ENCODE results near the gene RNH1. TPM values are rescaled to one million over a fixed set of nuclear protein-coding genes. Genes with fewer than 3 reads are reported as not detected.

RNH1 gene
- total RNA-seq, 2 experiments from 2014 or later, result 131 to 132 TPM

DNA sequence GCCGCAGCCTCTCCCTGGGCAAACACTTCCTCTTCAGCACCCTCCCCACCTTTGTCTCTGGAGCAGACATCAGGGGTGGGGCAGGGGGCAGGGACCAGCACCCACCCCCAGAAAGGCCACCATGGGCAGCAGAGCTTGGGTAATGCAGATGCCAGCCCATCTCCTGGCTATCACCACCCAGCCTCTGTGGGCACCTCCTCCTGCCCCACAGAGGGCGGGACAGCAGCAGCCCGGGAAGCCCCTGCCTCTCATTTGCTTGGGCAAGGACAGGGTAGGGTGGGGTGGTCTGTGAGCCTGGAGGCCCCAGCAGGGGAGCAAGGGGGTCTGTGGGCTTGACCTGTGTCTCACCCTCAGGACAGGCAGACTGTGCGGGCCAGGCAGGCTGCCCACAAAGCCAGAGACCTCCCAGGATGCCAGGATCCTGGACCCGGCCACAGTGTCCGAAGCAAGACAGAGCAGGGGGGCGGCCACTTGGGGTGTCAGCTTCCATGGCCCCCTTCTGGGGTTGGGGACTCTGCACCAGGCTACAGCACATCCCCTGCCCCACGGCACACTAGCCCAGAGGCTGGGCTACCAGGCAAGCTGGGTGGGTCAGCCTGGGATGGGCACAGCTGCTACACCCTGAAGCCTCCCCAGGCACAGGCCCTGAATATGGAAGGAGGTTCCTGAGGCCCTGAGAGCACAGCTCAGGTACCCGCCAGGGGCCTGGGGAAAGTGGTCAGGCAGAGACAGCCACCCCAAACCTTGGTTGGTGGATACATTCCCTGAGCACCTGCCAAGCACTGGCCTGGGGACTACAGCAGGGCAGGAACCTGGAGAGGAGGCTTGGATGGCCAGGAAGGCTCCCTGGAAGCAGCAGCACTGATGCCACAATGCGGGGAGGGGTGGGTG lies 4.5 kb downstream of the RNH1 start:
- H3K9me3 Mint-ChIP-seq, result no peaks in the 10 kb centered on the region
- H3K4me1 Mint-ChIP-seq (ENCODE audit: low read depth), result peaks cover 24% of the 10 kb centered on the region
- ChIA-PET POLR2A (interaction anchor here (1.0 to 1.2 kb wide), 2 partner anchors 295 to 317 kb away, joined by 3 read pairs; partner anchors contain the start of genes BET1L and RIC8A), CTCF (no interaction called here)
- Histone ChIP-seq H3K27ac (ENCODE audit: low read depth in 1 of 2, low read length in 2 of 2) (peak overlapping the region in 1 of 2 donors; percentile 25), H3K36me3 (ENCODE audit: insufficient read depth, low read length) (peaks cover 44% of the 10 kb centered on the region), H3K9me3 (ENCODE audit: control insufficient read depth in 1 of 2, insufficient read depth in 1 of 2, low read length in 2 of 2) (no peaks in the 10 kb centered on the region), H3K4me1 (ENCODE audit: insufficient read depth, low read length) (peaks cover 45% of the 10 kb centered on the region), H3K27me3 (ENCODE audit: control insufficient read depth in 1 of 2, insufficient read depth in 2 of 2, low read length in 2 of 2) (no peaks in the 10 kb centered on the region), H3K4me3 (ENCODE audit: low read length) (no peak overlapping the region)
- H3K36me3 Mint-ChIP-seq (ENCODE audit: low read depth), result peaks cover 30% of the 10 kb centered on the region
- intact Hi-C loops (cut with DNase I, micrococcal nuclease), result loop anchor here in 1 of 2 experiments (10.0 kb wide), 1 partner anchor 48 kb away; the partner anchor contains the start of gene PTDSS2
- DNase-seq (peak in 1 of 14 experiments; percentile 27), ATAC-seq (ENCODE audit: poor library complexity) (no peak)
- peak overlapping the region; percentile 66 for H3K4me3 Mint-ChIP-seq
- H3K27me3 Mint-ChIP-seq, result peaks cover 4% of the 10 kb centered on the region
- peak overlapping the region; percentile 47 for H3K27ac Mint-ChIP-seq
- TF ChIP-seq, protein P1, sequence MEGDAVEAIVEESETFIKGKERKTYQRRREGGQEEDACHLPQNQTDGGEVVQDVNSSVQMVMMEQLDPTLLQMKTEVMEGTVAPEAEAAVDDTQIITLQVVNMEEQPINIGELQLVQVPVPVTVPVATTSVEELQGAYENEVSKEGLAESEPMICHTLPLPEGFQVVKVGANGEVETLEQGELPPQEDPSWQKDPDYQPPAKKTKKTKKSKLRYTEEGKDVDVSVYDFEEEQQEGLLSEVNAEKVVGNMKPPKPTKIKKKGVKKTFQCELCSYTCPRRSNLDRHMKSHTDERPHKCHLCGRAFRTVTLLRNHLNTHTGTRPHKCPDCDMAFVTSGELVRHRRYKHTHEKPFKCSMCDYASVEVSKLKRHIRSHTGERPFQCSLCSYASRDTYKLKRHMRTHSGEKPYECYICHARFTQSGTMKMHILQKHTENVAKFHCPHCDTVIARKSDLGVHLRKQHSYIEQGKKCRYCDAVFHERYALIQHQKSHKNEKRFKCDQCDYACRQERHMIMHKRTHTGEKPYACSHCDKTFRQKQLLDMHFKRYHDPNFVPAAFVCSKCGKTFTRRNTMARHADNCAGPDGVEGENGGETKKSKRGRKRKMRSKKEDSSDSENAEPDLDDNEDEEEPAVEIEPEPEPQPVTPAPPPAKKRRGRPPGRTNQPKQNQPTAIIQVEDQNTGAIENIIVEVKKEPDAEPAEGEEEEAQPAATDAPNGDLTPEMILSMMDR (IDR thresholded peaks at IDR 0.05), result no peak

DNA sequence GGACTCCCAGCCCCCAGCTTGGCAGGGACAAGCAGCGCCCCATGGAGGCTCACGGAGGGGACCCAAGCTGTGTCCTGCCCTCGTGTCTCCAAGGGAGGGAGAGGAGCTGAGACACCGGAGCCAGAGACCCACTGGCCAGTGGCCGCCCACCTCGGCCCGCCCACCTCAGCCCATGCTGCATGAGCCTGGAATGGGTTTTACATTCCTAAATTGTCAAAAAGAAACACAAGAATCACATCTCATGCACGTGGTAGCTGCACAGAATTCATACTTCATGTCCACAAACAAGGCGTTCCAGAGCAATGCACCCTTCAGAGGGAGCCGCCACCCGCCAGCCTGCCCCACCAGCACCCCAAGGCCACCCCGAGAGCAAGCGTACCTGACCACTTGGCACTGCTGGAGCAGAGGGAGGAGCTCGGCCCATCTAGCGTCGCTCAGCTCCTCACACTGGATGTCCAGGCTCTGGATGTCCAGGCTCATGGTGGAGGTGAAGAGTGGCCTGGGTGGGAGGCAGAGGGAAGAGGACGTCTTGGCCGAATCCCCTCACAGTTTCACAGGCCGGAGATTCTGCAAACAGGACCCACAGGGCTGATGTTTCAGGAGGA lies 5.3 kb downstream of the RNH1 start:
- ChIA-PET CTCF (no interaction called here), POLR2A (interaction anchor here (1.0 to 1.2 kb wide), 2 partner anchors 294 to 318 kb away, joined by 3 read pairs; partner anchors contain the start of genes BET1L and RIC8A)
- Histone ChIP-seq H3K36me3 (ENCODE audit: insufficient read depth, low read length) (peaks cover 50% of the 10 kb centered on the region), H3K9me3 (ENCODE audit: control insufficient read depth in 1 of 2, insufficient read depth in 1 of 2, low read length in 2 of 2) (no peaks in the 10 kb centered on the region), H3K27me3 (ENCODE audit: control insufficient read depth in 1 of 2, insufficient read depth in 2 of 2, low read length in 2 of 2) (no peaks in the 10 kb centered on the region), H3K4me3 (ENCODE audit: low read length) (no peak overlapping the region), H3K27ac (ENCODE audit: low read depth in 1 of 2, low read length in 2 of 2) (no peak overlapping the region), H3K4me1 (ENCODE audit: insufficient read depth, low read length) (peaks cover 44% of the 10 kb centered on the region)
- peaks cover 4% of the 10 kb centered on the region for H3K27me3 Mint-ChIP-seq
- ATAC-seq (ENCODE audit: poor library complexity) (no peak), DNase-seq (peak in 1 of 14 experiments; percentile 23)
- peaks cover 31% of the 10 kb centered on the region for H3K36me3 Mint-ChIP-seq (ENCODE audit: low read depth)
- TF ChIP-seq, protein P1 (IDR thresholded peaks at IDR 0.05), result no peak
- H3K9me3 Mint-ChIP-seq, result no peaks in the 10 kb centered on the region
- H3K27ac Mint-ChIP-seq, result no peak overlapping the region
- H3K4me1 Mint-ChIP-seq (ENCODE audit: low read depth), result peaks cover 24% of the 10 kb centered on the region
- peak overlapping the region; percentile 15 for H3K4me3 Mint-ChIP-seq
- intact Hi-C loops (cut with DNase I, micrococcal nuclease), result loop anchor here in 1 of 2 experiments (10.0 kb wide), 1 partner anchor 47 kb away; the partner anchor contains the start of gene PTDSS2

DNA sequence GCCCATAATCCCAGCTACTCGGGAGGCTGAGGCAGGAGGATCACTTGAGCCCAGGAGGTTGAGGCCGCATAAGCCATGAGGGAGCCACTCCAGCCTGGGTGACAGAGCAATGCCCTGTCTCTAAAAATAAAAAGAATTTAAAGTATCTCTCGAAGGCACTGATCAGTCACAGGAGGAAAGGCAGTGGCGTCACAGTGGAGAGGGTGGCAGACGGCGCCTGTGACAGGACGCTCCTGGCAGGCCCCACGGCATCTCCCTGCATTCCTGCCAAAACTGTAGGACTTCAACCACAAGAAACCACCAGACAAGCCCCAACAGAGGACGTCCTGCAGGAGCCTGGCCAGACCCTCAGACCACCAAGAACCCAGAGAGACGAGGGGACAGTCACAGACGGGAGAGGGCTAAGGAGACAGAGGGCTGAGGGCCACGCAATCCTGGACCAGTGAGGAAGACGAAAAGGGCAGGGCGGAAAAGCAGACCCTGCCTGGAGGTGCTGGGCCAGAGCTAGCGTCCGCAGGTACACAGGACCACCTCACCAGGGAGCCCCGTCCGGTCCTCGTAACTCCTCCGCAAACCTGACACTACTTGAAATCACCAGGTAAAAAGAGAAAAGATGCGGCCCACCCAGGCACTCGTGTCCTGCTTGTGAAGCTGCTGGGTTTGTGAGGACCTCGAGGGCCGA lies 5.9 kb downstream of the RNH1 start:
- Histone ChIP-seq H3K27me3 (ENCODE audit: control insufficient read depth in 1 of 2, insufficient read depth in 2 of 2, low read length in 2 of 2) (no peaks in the 10 kb centered on the region), H3K4me1 (ENCODE audit: insufficient read depth, low read length) (peaks cover 40% of the 10 kb centered on the region), H3K27ac (ENCODE audit: low read depth in 1 of 2, low read length in 2 of 2) (no peak overlapping the region), H3K36me3 (ENCODE audit: insufficient read depth, low read length) (peaks cover 53% of the 10 kb centered on the region), H3K9me3 (ENCODE audit: control insufficient read depth in 1 of 2, insufficient read depth in 1 of 2, low read length in 2 of 2) (no peaks in the 10 kb centered on the region), H3K4me3 (ENCODE audit: low read length) (no peak overlapping the region)
- Mint-ChIP-seq H3K36me3 (ENCODE audit: low read depth) (peaks cover 31% of the 10 kb centered on the region), H3K4me1 (ENCODE audit: low read depth) (peaks cover 18% of the 10 kb centered on the region), H3K27me3 (no peaks in the 10 kb centered on the region), H3K9me3 (no peaks in the 10 kb centered on the region), H3K27ac (no peak overlapping the region), H3K4me3 (no peak overlapping the region)
- intact Hi-C loops (cut with DNase I, micrococcal nuclease), result loop anchor here in 1 of 2 experiments (10.0 kb wide), 1 partner anchor 46 kb away; the partner anchor contains the start of gene PTDSS2
- TF ChIP-seq, protein P1 (IDR thresholded peaks at IDR 0.05), result no peak
- ATAC-seq (ENCODE audit: poor library complexity) (no peak), DNase-seq (no peak)
- ChIA-PET POLR2A (interaction anchor here (1.2 kb wide), 1 partner anchor 293 kb away, joined by 3 read pairs; the partner anchor contains the start of genes BET1L and RIC8A), CTCF (no interaction called here)
